Fibroblast of lung (primary cell): ENCODE data around the gene SORL1. TPM values are rescaled to one million over a fixed set of nuclear protein-coding genes. Genes with fewer than 3 reads are reported as not detected.

Experiments used
- DNase-seq, 2 donors: peaks; one replicate each; pipeline versions ENCODE4 v3.0.0 to v3.0.0-alpha.2; 2010; ENCODE audit warnings: low read depth in 2 of 2
- H2AFZ ChIP-seq: 2 replicates; pipeline ENCODE4 v1.5.1; 2012; ENCODE audit warnings: low read length, control low read depth, inconsistent platforms
- H3K27ac ChIP-seq: 2 replicates; pipeline ENCODE4 v1.5.1; 2011; ENCODE audit warnings: low read length, control low read depth; ENCODE audit not compliant: insufficient read depth
- H3K27me3 ChIP-seq: 2 replicates; pipeline ENCODE4 v1.5.1; 2011; ENCODE audit warnings: mild to moderate bottlenecking, low read length; ENCODE audit not compliant: control insufficient read depth, insufficient read depth
- H3K36me3 ChIP-seq: 2 replicates; pipeline ENCODE4 v1.5.1; 2011; ENCODE audit warnings: low read length; ENCODE audit not compliant: control insufficient read depth, insufficient read depth
- H3K4me1 ChIP-seq: 2 replicates; pipeline ENCODE4 v1.5.1; 2011; ENCODE audit warnings: low read length; ENCODE audit not compliant: control insufficient read depth, insufficient read depth; ENCODE audit errors: extremely low read depth
- H3K4me2 ChIP-seq: 2 replicates; pipeline ENCODE4 v1.5.1; 2011; ENCODE audit warnings: low read length, control low read depth; ENCODE audit not compliant: insufficient read depth; ENCODE audit errors: extremely low read depth
- H3K4me3 ChIP-seq, 4 experiments: fragments of 200-600 bp in 1 of 4; sonication (generic) in 1 of 4; replicated peaks in 1 of 4; 2 replicates each; pipeline ENCODE4 v1.5.1; 2011 to 2016; ENCODE audit warnings: low read length in 4 of 4, low read depth in 3 of 4, mild to moderate bottlenecking in 3 of 4, control low read depth in 2 of 4, inconsistent platforms in 1 of 4, mixed read lengths in 1 of 4; ENCODE audit not compliant: insufficient read depth in 1 of 4; ENCODE audit errors: control extremely low read depth in 1 of 4
- H3K79me2 ChIP-seq: 2 replicates; pipeline ENCODE4 v1.5.1; 2012; ENCODE audit warnings: mild to moderate bottlenecking, low read length, inconsistent platforms; ENCODE audit not compliant: control insufficient read depth, insufficient read depth
- H3K9ac ChIP-seq: 2 replicates; pipeline ENCODE4 v1.5.1; 2011; ENCODE audit warnings: mild to moderate bottlenecking, low read length, control low read depth; ENCODE audit not compliant: insufficient read depth
- H3K9me3 ChIP-seq: 2 replicates; pipeline ENCODE4 v1.5.1; 2012; ENCODE audit warnings: low read depth, low read length; ENCODE audit not compliant: control insufficient read depth, insufficient read depth
- H4K20me1 ChIP-seq: 2 replicates; pipeline ENCODE4 v1.5.1; 2011; ENCODE audit warnings: low read length; ENCODE audit not compliant: control insufficient read depth, insufficient read depth; ENCODE audit errors: extremely low read depth
- CTCF ChIP-seq, 2 donors: IDR thresholded peaks in 1 of 2; conservative IDR thresholded peaks in 1 of 2; 1 replicate in 1 of 2; 2 replicates in 1 of 2; pipeline ENCODE4 v1.5.1; 2011 to 2012; ENCODE audit warnings: low read length in 2 of 2, control low read depth in 1 of 2, inconsistent platforms in 1 of 2, low read depth in 1 of 2, mild to moderate bottlenecking in 1 of 2
- EZH2 ChIP-seq: IDR thresholded peaks from 2 replicates; pipeline ENCODE4 v1.5.1; 2012; ENCODE audit warnings: low read length, control low read depth, mild to moderate bottlenecking; ENCODE audit errors: missing control alignments
- polyA plus RNA-seq, 2 donors: library from polyadenylated mRNA; depleted of rRNA in 1 of 2; stranded (reverse) in 1 of 2; unstranded in 1 of 2; fragments of >200 nt; gene quantifications; 2 replicates each; pipeline ENCODE4 v1.2.1, GENCODE V29; 2011 to 2012; ENCODE audit warnings: missing spikeins in 1 of 2
- total RNA-seq: library from RNA; depleted of rRNA; stranded (reverse); fragments of >200 nt; gene quantifications from 2 replicates; pipeline ENCODE4 v1.2.1, GENCODE V29; 2014

SORL1 gene
- total and polyA plus RNA-seq, 2 donors (not counting 1 experiment from before 2014, with no cell fraction given): 0.58 to 10.9 TPM

- DNase-seq: no peak
- no peaks in the 10 kb centered on the region for H3K79me2 ChIP-seq
These were observed 70.2 kb downstream of the SORL1 start for GRCh38 chr11:121522043-121522941.

DNA sequence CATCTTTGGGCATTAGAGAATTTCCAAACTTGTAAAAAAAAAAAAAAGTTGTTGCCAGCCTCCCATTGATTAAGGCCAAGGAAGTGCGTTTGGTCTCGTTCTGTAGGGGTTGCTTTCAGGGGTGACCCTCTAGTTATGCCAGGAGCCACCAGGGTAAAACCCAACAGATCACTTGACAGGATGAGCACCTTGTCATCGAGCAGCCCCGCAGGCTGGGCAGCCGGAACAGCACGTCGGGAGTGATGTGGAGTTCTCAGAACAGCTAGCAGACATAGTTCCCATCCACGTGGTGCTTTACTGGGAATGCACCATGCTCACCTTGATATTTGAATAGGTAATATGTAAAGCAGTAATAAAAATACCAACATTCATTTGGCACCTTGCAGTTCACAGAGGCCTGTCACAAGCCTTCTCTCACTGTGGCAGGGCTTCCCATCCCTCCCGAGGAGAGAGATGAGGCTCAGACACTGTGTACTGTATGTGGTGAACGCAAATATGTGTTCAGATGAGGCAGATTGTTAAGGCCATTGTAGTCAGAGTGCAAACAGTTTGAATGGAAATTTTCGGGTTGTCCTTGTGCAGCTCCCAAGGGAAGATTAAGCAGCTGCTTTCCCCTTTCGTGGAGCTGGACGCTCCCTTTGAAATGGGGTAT is 71.6 kb downstream of the SORL1 start:
- no peaks in the 10 kb centered on the region for H3K4me1 ChIP-seq
- no peak overlapping the region for H2AFZ ChIP-seq
- H4K20me1 ChIP-seq: no peaks in the 10 kb centered on the region
- TF ChIP-seq CTCF (conservative IDR thresholded peaks at IDR 0.05 in 1 of 2, IDR thresholded peaks at IDR 0.05 in 1 of 2; ENCODE audit: low read depth in 1 of 2, low read length in 2 of 2): no peak
- TF ChIP-seq EZH2: no peak
- no peaks in the 10 kb centered on the region for H3K9me3 ChIP-seq
- DNase-seq: no peak
- H3K79me2 ChIP-seq: no peaks in the 10 kb centered on the region
- H3K4me3 ChIP-seq: no peak overlapping the region
- H3K27me3 ChIP-seq: no peaks in the 10 kb centered on the region
- no peak overlapping the region for H3K9ac ChIP-seq
- no peaks in the 10 kb centered on the region for H3K36me3 ChIP-seq
- no peak overlapping the region for H3K4me2 ChIP-seq
- no peak overlapping the region for H3K27ac ChIP-seq

More at GRCh38 chr11:121522043-121522941, 70.2 kb downstream of the SORL1 start:
- TF ChIP-seq EZH2 (no peak), CTCF (conservative IDR thresholded peaks at IDR 0.05 in 1 of 2, IDR thresholded peaks at IDR 0.05 in 1 of 2; ENCODE audit: low read depth in 1 of 2, low read length in 2 of 2) (no peak)
- Histone ChIP-seq H4K20me1 (no peaks in the 10 kb centered on the region), H3K9me3 (no peaks in the 10 kb centered on the region), H3K9ac (no peak overlapping the region), H2AFZ (no peak overlapping the region), H3K27me3 (no peaks in the 10 kb centered on the region), H3K27ac (no peak overlapping the region), H3K36me3 (no peaks in the 10 kb centered on the region), H3K4me3 (no peak overlapping the region), H3K4me2 (no peak overlapping the region), H3K4me1 (no peaks in the 10 kb centered on the region)

DNA sequence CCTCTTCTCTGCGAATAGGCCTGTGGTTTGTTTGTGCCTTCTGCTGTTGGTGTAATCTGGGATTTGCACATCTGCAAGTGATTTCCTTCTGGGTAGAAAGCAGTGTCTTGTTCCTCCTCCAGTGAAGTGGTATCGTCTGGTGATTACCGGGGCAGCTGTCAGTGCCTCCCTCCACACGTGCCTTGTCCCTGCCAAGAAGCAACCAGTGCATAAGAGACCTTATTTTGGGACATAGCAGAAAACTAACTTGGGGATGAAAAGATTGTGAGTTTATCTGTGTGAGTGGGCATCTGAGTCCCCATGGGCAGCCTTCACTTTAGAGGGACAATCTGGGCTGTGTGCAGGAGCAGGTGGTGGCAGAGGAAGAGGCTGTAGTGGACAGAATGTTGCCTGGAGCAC is 72.1 kb downstream of the SORL1 start:
- Histone ChIP-seq H3K27ac (no peak overlapping the region), H3K9ac (no peak overlapping the region), H2AFZ (no peak overlapping the region), H3K4me2 (no peak overlapping the region), H3K36me3 (no peaks in the 10 kb centered on the region), H4K20me1 (no peaks in the 10 kb centered on the region), H3K27me3 (no peaks in the 10 kb centered on the region), H3K79me2 (no peaks in the 10 kb centered on the region), H3K4me3 (no peak overlapping the region), H3K9me3 (no peaks in the 10 kb centered on the region), H3K4me1 (no peaks in the 10 kb centered on the region)
- no peak for TF ChIP-seq CTCF (conservative IDR thresholded peaks at IDR 0.05 in 1 of 2, IDR thresholded peaks at IDR 0.05 in 1 of 2; ENCODE audit: low read depth in 1 of 2, low read length in 2 of 2)
- no peak for TF ChIP-seq EZH2
- no peak for DNase-seq
